Adrenal gland (tissue), 5 donors: ENCODE results near the gene FABP7.

Experiments used
- POLR2A ChIP-seq, 2 donors: fragments of 450-650 bp; IDR thresholded peaks; one replicate each; pipeline ENCODE4 v1.6.1; 2017; ENCODE audit warnings: antibody characterized with exemption in 2 of 2, mild to moderate bottlenecking in 2 of 2, moderate library complexity in 1 of 2
- TF ChIP-seq, protein P1 (sequence below), 6 experiments: fragments of 450-650 bp in 4 of 6; fragments of 200-600 bp in 2 of 6; sonication (generic) in 1 of 6; IDR thresholded peaks; 1 replicate in 5 of 6; 2 replicates in 1 of 6; pipeline versions ENCODE4 v1.5.1 to v1.8.0; 2016 to 2021; ENCODE audit warnings: antibody characterized with exemption in 6 of 6, mild to moderate bottlenecking in 2 of 6, moderate library complexity in 1 of 6
- donor health status: DM: no; HTN: no; CAD: no.

DNA sequence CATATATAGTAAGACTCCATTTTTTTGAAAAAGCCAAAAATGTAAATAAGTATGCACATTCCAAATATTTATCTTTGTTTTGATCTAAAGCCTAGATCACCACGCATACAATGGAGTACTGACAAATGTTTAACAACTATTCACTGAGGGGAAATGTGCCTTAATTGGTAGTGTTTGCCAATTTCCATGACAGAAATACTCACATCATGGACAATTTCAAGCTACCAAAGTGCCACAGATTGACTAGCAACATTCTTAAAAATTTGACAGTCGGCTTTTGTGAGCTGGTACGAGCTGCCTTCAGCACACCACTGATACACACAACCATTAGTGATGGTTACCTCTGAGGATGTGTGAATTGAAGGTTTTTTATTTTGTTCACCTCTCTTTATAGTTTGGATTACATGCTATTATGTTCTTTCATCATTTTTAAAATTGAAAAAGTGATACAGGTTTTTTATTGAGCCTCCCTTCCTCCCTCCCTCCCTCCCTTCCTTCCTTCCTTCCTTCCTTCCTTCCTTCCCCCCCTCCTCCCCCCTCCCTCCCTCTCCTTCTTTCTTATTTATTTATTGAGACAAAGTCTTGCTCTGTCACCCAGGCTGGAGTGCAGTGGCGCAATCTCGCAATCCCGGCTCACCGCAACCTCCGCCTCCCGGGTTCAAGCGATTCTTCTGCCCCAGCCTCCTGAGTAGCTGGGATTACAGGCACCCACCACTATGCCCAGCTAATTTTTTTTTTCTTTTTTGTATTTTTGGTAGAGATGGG lies 28.8 kb downstream of the FABP7 start:
- TF ChIP-seq POLR2A (IDR thresholded peaks at IDR 0.05), result no peak
- TF ChIP-seq, protein P1, sequence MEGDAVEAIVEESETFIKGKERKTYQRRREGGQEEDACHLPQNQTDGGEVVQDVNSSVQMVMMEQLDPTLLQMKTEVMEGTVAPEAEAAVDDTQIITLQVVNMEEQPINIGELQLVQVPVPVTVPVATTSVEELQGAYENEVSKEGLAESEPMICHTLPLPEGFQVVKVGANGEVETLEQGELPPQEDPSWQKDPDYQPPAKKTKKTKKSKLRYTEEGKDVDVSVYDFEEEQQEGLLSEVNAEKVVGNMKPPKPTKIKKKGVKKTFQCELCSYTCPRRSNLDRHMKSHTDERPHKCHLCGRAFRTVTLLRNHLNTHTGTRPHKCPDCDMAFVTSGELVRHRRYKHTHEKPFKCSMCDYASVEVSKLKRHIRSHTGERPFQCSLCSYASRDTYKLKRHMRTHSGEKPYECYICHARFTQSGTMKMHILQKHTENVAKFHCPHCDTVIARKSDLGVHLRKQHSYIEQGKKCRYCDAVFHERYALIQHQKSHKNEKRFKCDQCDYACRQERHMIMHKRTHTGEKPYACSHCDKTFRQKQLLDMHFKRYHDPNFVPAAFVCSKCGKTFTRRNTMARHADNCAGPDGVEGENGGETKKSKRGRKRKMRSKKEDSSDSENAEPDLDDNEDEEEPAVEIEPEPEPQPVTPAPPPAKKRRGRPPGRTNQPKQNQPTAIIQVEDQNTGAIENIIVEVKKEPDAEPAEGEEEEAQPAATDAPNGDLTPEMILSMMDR (IDR thresholded peaks at IDR 0.05), result no peak
